H9 (cell line): ENCODE data around the gene CTIF. TPM values are rescaled to one million over a fixed set of nuclear protein-coding genes. Genes with fewer than 3 reads are reported as not detected.

Source experiments
- DNase-seq: peaks from one replicate; pipeline ENCODE4 v3.0.0-alpha.2; 2017
- H2AFZ ChIP-seq: one replicate; pipeline ENCODE4 v1.6.1; 2013; ENCODE audit warnings: mild to moderate bottlenecking, low read length, control low read depth, moderate library complexity
- H2AK5ac ChIP-seq: 2 replicates; pipeline ENCODE4 v1.6.1; 2013; ENCODE audit warnings: low read length, control low read depth, mixed read lengths; ENCODE audit not compliant: insufficient read length
- H2BK120ac ChIP-seq: one replicate; pipeline ENCODE4 v1.6.1; 2013; ENCODE audit warnings: low read depth, mild to moderate bottlenecking, low read length, control low read depth, inconsistent platforms; ENCODE audit not compliant: poor library complexity, severe bottlenecking
- H2BK12ac ChIP-seq: 2 replicates; pipeline ENCODE4 v1.6.1; 2013; ENCODE audit warnings: low read length, control low read depth, mixed read lengths, low read depth; ENCODE audit not compliant: insufficient read length
- H2BK15ac ChIP-seq: 2 replicates; pipeline ENCODE4 v1.6.1; 2013; ENCODE audit warnings: low read depth, low read length, control low read depth
- H2BK20ac ChIP-seq: one replicate; pipeline ENCODE4 v1.6.1; 2013; ENCODE audit warnings: low read depth, mild to moderate bottlenecking, low read length, control low read depth, inconsistent platforms; ENCODE audit not compliant: poor library complexity, severe bottlenecking
- H2BK5ac ChIP-seq: 2 replicates; pipeline ENCODE4 v1.6.1; 2013; ENCODE audit warnings: low read length, control low read depth, mixed read lengths; ENCODE audit not compliant: insufficient read length
- H3K14ac ChIP-seq: 2 replicates; pipeline ENCODE4 v1.6.1; 2013; ENCODE audit warnings: low read length, control low read depth; ENCODE audit not compliant: insufficient read depth
- H3K18ac ChIP-seq: 2 replicates; pipeline ENCODE4 v1.6.1; 2013; ENCODE audit warnings: low read depth, mild to moderate bottlenecking, mixed read lengths, low read length, control low read depth; ENCODE audit not compliant: insufficient read length
- H3K23ac ChIP-seq: 2 replicates; pipeline ENCODE4 v1.6.1; 2013; ENCODE audit warnings: low read length, control low read depth, mixed read lengths, low read depth; ENCODE audit not compliant: insufficient read length
- H3K23me2 ChIP-seq: 2 replicates; pipeline ENCODE4 v1.6.1; 2013; ENCODE audit warnings: low read depth, mild to moderate bottlenecking, mixed read lengths, low read length, control low read depth; ENCODE audit not compliant: insufficient read length, poor library complexity, severe bottlenecking
- H3K27ac ChIP-seq: 2 replicates; pipeline ENCODE4 v1.5.1; 2013; ENCODE audit warnings: low read length, control low read depth, mixed read lengths, low read depth; ENCODE audit not compliant: insufficient read length
- H3K27me3 ChIP-seq: 2 replicates; pipeline ENCODE4 v1.6.1; 2013; ENCODE audit warnings: low read length, control low read depth, inconsistent platforms; ENCODE audit not compliant: insufficient read depth
- H3K4ac ChIP-seq: 2 replicates; pipeline ENCODE4 v1.6.1; 2013; ENCODE audit warnings: low read depth, mild to moderate bottlenecking, control low read depth, inconsistent platforms, low read length, moderate library complexity
- H3K4me1 ChIP-seq: 2 replicates; pipeline ENCODE4 v1.6.1; 2013; ENCODE audit warnings: low read length, control low read depth, inconsistent platforms; ENCODE audit not compliant: insufficient read depth
- H3K4me2 ChIP-seq: 2 replicates; pipeline ENCODE4 v1.6.1; 2013; ENCODE audit warnings: low read length, control low read depth, mixed read lengths; ENCODE audit not compliant: insufficient read length, insufficient read depth
- H3K56ac ChIP-seq: 2 replicates; pipeline ENCODE4 v1.6.1; 2013; ENCODE audit warnings: low read depth, mild to moderate bottlenecking, mixed read lengths, low read length, control low read depth; ENCODE audit not compliant: insufficient read length
- H3K79me1 ChIP-seq: 2 replicates; pipeline ENCODE4 v1.6.1; 2013; ENCODE audit warnings: low read depth, mild to moderate bottlenecking, moderate library complexity, low read length, control low read depth, inconsistent platforms; ENCODE audit not compliant: insufficient read depth, poor library complexity, severe bottlenecking
- H3K79me2 ChIP-seq: 2 replicates; pipeline ENCODE4 v1.6.1; 2013; ENCODE audit warnings: low read length, control low read depth, inconsistent platforms; ENCODE audit not compliant: insufficient read depth
- H3K9ac ChIP-seq: 2 replicates; pipeline ENCODE4 v1.6.1; 2013; ENCODE audit warnings: low read length, control low read depth, mixed read lengths; ENCODE audit not compliant: insufficient read length; ENCODE audit errors: extremely low read depth
- H3K9me3 ChIP-seq: one replicate; pipeline ENCODE4 v1.6.1; 2013; ENCODE audit warnings: low read depth, low read length, inconsistent platforms; ENCODE audit not compliant: control insufficient read depth
- H3T11ph ChIP-seq: one replicate; pipeline ENCODE4 v1.6.1; 2013; ENCODE audit warnings: mild to moderate bottlenecking, low read length, control low read depth, inconsistent platforms
- H4K20me1 ChIP-seq: one replicate; pipeline ENCODE4 v1.6.1; 2013; ENCODE audit not compliant: control insufficient read depth, insufficient read length, insufficient read depth
- H4K5ac ChIP-seq: 2 replicates; pipeline ENCODE4 v1.6.1; 2013; ENCODE audit warnings: low read depth, mild to moderate bottlenecking, mixed read lengths, low read length, control low read depth; ENCODE audit not compliant: insufficient read length
- H4K8ac ChIP-seq: replicated peaks from 2 replicates; pipeline ENCODE4 v1.6.1; 2013; ENCODE audit warnings: low read length, control low read depth, mixed read lengths, low read depth; ENCODE audit not compliant: insufficient read length
- H4K91ac ChIP-seq: 2 replicates; pipeline ENCODE4 v1.6.1; 2013; ENCODE audit warnings: low read depth, mild to moderate bottlenecking, moderate library complexity, mixed read lengths, low read length, control low read depth; ENCODE audit not compliant: insufficient read length
- H3K27ac Mint-ChIP-seq, 3 experiments: 2 replicates in 2 of 3; 3 replicates in 1 of 3; pipeline ENCODE4 v1.8.0; 2020 to 2021; ENCODE audit warnings: mixed read lengths in 3 of 3, mild to moderate bottlenecking in 1 of 3, moderate library complexity in 1 of 3
- H3K27me3 Mint-ChIP-seq: 2 replicates; pipeline ENCODE4 v1.8.0; 2021; ENCODE audit warnings: low read depth, mild to moderate bottlenecking, moderate library complexity, mixed read lengths
- H3K36me3 Mint-ChIP-seq, 3 experiments: 2 replicates in 2 of 3; 3 replicates in 1 of 3; pipeline ENCODE4 v1.8.0; 2020 to 2021; ENCODE audit warnings: low read depth in 3 of 3, mixed read lengths in 3 of 3; ENCODE audit not compliant: insufficient read depth in 1 of 3
- H3K4me1 Mint-ChIP-seq, 2 experiments: 2 replicates each; pipeline ENCODE4 v1.8.0; 2020; ENCODE audit warnings: mixed read lengths in 2 of 2
- H3K4me3 Mint-ChIP-seq, 2 experiments: 2 replicates in 1 of 2; 3 replicates in 1 of 2; pipeline ENCODE4 v1.8.0; 2020 to 2021; ENCODE audit warnings: mild to moderate bottlenecking in 2 of 2, mixed read lengths in 2 of 2, moderate library complexity in 1 of 2
- H3K9me3 Mint-ChIP-seq, 2 experiments: 2 replicates in 1 of 2; 3 replicates in 1 of 2; pipeline ENCODE4 v1.8.0; 2020; ENCODE audit warnings: mild to moderate bottlenecking in 2 of 2, mixed read lengths in 2 of 2, moderate library complexity in 1 of 2
- WGBS: extraction: QIAGEN DNeasy Blood & Tissue Kit; methylation state at CpG from one replicate; pipeline ENCODE4 v1.1.7; 2013; ENCODE audit warnings: missing lambda C conversion rate, low lambda C conversion rate, mixed read lengths; ENCODE audit not compliant: insufficient read length; ENCODE audit errors: extremely low coverage; 5-methylcytosine and 5-hydroxymethylcytosine counted together
- total RNA-seq: library from RNA; stranded (reverse); gene quantifications from 2 replicates; pipeline ENCODE4 v1.2.1, GENCODE V29; 2021
- TF ChIP-seq, protein P1 (sequence below): fragments of 200-600 bp; sonication (generic); conservative IDR thresholded peaks from 3 replicates; pipeline ENCODE4 v1.8.0; 2021; ENCODE audit warnings: antibody characterized with exemption, mild to moderate bottlenecking

The CTIF gene
- total RNA-seq, 1 experiment from 2014 or later: 15.8 TPM

DNA sequence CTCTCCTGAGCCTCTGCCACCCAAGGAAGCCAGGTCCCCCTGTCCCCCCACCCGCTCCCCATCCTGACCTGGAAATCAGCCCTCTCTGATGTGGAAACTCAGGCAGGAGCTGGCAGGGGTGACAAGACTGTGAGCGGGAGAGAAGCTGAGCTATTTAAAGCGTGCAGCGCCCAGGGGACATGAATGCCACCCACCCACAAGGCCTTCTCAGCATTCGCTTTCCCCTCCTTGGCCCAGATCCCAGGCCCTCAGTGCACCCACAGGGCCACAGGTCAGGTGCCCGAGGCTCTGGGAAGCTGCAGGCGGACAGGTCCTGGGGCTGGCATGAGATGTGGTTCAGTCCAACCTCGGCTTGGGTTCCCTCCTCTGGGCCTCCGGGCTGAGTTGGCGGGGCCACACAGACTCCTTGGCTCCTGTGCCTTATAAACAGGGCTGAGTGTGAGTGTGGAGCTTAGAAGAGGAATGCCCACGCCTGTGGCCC, 243.6 kb downstream of the CTIF start:
- H3K4me3 Mint-ChIP-seq: no peak overlapping the region
- no peaks in the 10 kb centered on the region for H3K27me3 ChIP-seq
- DNase-seq: no peak
- no peaks in the 10 kb centered on the region; a peak in 2 of 7 replicates for H3K36me3 Mint-ChIP-seq
- no peak overlapping the region for H4K91ac ChIP-seq
- H3K23me2 ChIP-seq: no peaks in the 10 kb centered on the region
- H2BK120ac ChIP-seq: no peak overlapping the region
- no peak overlapping the region for H2BK20ac ChIP-seq
- no peaks in the 10 kb centered on the region for H3K9me3 Mint-ChIP-seq
- H2BK5ac ChIP-seq: no peak overlapping the region
- H2AFZ ChIP-seq: no peak overlapping the region
- H3K9ac ChIP-seq: no peak overlapping the region
- no peak overlapping the region for H4K5ac ChIP-seq
- H3K4ac ChIP-seq: no peak overlapping the region
- no peaks in the 10 kb centered on the region for H4K20me1 ChIP-seq
- no peaks in the 10 kb centered on the region for H3K79me1 ChIP-seq
- no peaks in the 10 kb centered on the region for H3K4me1 ChIP-seq
- H3K4me2 ChIP-seq: no peak overlapping the region
- TF ChIP-seq, protein P1, sequence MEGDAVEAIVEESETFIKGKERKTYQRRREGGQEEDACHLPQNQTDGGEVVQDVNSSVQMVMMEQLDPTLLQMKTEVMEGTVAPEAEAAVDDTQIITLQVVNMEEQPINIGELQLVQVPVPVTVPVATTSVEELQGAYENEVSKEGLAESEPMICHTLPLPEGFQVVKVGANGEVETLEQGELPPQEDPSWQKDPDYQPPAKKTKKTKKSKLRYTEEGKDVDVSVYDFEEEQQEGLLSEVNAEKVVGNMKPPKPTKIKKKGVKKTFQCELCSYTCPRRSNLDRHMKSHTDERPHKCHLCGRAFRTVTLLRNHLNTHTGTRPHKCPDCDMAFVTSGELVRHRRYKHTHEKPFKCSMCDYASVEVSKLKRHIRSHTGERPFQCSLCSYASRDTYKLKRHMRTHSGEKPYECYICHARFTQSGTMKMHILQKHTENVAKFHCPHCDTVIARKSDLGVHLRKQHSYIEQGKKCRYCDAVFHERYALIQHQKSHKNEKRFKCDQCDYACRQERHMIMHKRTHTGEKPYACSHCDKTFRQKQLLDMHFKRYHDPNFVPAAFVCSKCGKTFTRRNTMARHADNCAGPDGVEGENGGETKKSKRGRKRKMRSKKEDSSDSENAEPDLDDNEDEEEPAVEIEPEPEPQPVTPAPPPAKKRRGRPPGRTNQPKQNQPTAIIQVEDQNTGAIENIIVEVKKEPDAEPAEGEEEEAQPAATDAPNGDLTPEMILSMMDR: no peak
- H3K56ac ChIP-seq: no peak overlapping the region
- H2BK12ac ChIP-seq: no peak overlapping the region
- no peaks in the 10 kb centered on the region for H3K79me2 ChIP-seq
- no peak overlapping the region for H2AK5ac ChIP-seq
- no peaks in the 10 kb centered on the region for H3K9me3 ChIP-seq
- H2BK15ac ChIP-seq: no peak overlapping the region
- no CpG with 5 or more reads among the region's 11 CpGs for WGBS
- no peak overlapping the region for H3K18ac ChIP-seq
- H4K8ac ChIP-seq: no peak overlapping the region
- no peak overlapping the region for H3T11ph ChIP-seq
- H3K4me1 Mint-ChIP-seq: peaks cover 23 to 36% of the 10 kb centered on the region in 2 experiments
- no peak overlapping the region for H3K14ac ChIP-seq
- no peak overlapping the region for H3K23ac ChIP-seq
- H3K27ac ChIP-seq: no peak overlapping the region
- no peak overlapping the region for H3K27ac Mint-ChIP-seq
- no peaks in the 10 kb centered on the region for H3K27me3 Mint-ChIP-seq
